Transverse colon (tissue), 4 donors: Measurements from ENCODE around the gene FLCN. TPM values are rescaled to one million over a fixed set of nuclear protein-coding genes. Genes with fewer than 3 reads are reported as not detected.
A peak's percentile ranks its signal among the peaks of the same experiment; 100 is the strongest.

Source experiments
- DNase-seq: peaks from one replicate; pipeline ENCODE4 v3.0.0-alpha.2; 2019
- H3K27ac ChIP-seq, 4 donors: fragments of 200-600 bp; sonication (generic); 2 replicates each; pipeline ENCODE4 v1.5.1; 2016 to 2018; ENCODE audit warnings: inconsistent platforms in 4 of 4
- H3K27me3 ChIP-seq: fragments of 200-600 bp; sonication (generic); 2 replicates; pipeline ENCODE4 v1.5.1; 2017; ENCODE audit warnings: inconsistent platforms
- H3K36me3 ChIP-seq, 4 donors: fragments of 200-600 bp; sonication (generic); 2 replicates each; pipeline ENCODE4 v1.5.1; 2017 to 2019; ENCODE audit warnings: inconsistent platforms in 4 of 4
- H3K4me1 ChIP-seq, 4 donors: fragments of 200-600 bp; sonication (generic); 2 replicates each; pipeline ENCODE4 v1.5.1; 2017 to 2020; ENCODE audit warnings: inconsistent platforms in 4 of 4
- H3K4me3 ChIP-seq, 4 donors: fragments of 200-600 bp; sonication (generic); 1 replicate in 1 of 4; 2 replicates in 3 of 4; pipeline versions ENCODE4 v1.5.1 to v1.6.1; 2017 to 2019; ENCODE audit warnings: inconsistent platforms in 4 of 4
- H3K9me3 ChIP-seq, 2 donors: fragments of 200-600 bp; sonication (generic); 2 replicates each; pipeline ENCODE4 v1.5.1; 2017 to 2019; ENCODE audit warnings: inconsistent platforms in 2 of 2
- CTCF ChIP-seq, 5 experiments: fragments of 200-600 bp in 3 of 5; fragments of 450-650 bp in 2 of 5; sonication (generic) in 3 of 5; IDR thresholded peaks; 1 replicate in 2 of 5; 2 replicates in 3 of 5; pipeline ENCODE4 v1.5.1; 2016 to 2017; ENCODE audit warnings: antibody characterized with exemption in 5 of 5, inconsistent platforms in 3 of 5, mild to moderate bottlenecking in 2 of 5, moderate library complexity in 1 of 5
- EP300 ChIP-seq: sonication (generic); formaldehyde crosslinking; IDR thresholded peaks from one replicate; pipeline ENCODE4 v1.6.1; 2017; ENCODE audit warnings: antibody characterized with exemption, low read depth
- POLR2A ChIP-seq: fragments of 450-650 bp; IDR thresholded peaks from one replicate; pipeline ENCODE4 v1.6.1; 2016; ENCODE audit warnings: antibody characterized with exemption, mild to moderate bottlenecking, moderate library complexity
- POLR2AphosphoS5 ChIP-seq, 3 donors: sonication (generic); formaldehyde crosslinking; IDR thresholded peaks; one replicate each; pipeline ENCODE4 v1.6.1; 2016; ENCODE audit warnings: antibody characterized with exemption in 3 of 3
- WGBS, 2 donors: methylation state at CpG; one replicate each; pipeline ENCODE4 v1.1.5; 2018; ENCODE audit warnings: low coverage in 1 of 2; 5-methylcytosine and 5-hydroxymethylcytosine counted together
- in situ Hi-C, 4 donors: fragments of 200-750 bp; cut with MboI; loops; one replicate each; pipeline versions ENCODE4 v1.15.0 to v1.15.1; 2017; ENCODE audit warnings: low sequenced_read_pairs in 3 of 4, low pct_ligation_motif_present in 1 of 4, low pct_unique_long_range_greater_than_20kb in 1 of 4
- intact Hi-C: fragments of 100-400 bp; cut with DNase I; formaldehyde crosslinking; loops from one replicate; pipeline ENCODE4 v1.15.1; 2023; ENCODE audit warnings: low total_unique reads
- total RNA-seq, 4 donors: library from RNA; depleted of rRNA; stranded (reverse); fragments of >200 nt; gene quantifications; one replicate each; pipeline ENCODE4 v1.1.0, GENCODE V29; 2016

The FLCN gene
- total RNA-seq = 100 to 1,000 TPM in 1 of 4 donors, 10 to 100 TPM in 3; 43.0 to 560 (median 81.1) TPM

- H3K9me3 ChIP-seq = no peaks in the 10 kb centered on the region
- 0 to 1% methylated on average over 23 to 47 of the region's 53 CpGs for WGBS, 2 donors
- H3K4me1 ChIP-seq = peaks cover 10 to 41% (median 16%) of the 10 kb centered on the region in 4 donors
- peak; percentile 92 for DNase-seq
- peaks cover 0 to 7% (median 0%) of the 10 kb centered on the region in 4 donors for H3K36me3 ChIP-seq
- peak in 1 of 5 experiments; percentile 35 for TF ChIP-seq CTCF (IDR thresholded peaks at IDR 0.05)
- peak; percentile 76 for TF ChIP-seq POLR2A
- TF ChIP-seq EP300 = no peak
- TF ChIP-seq POLR2AphosphoS5 (IDR thresholded peaks at IDR 0.05) = peak; percentile 86 to 92 (median 90)
- H3K27ac ChIP-seq = peak within 1 kb of the TSS; percentile 88 to 96 (median 90)
- intact Hi-C loops = loop anchor here (10.0 kb wide), 1 partner anchor 92 kb away; no protein-coding TSS in a partner anchor
- H3K4me3 ChIP-seq = peak within 1 kb of the TSS; percentile 76 to 97 (median 89)
- in situ Hi-C loops = no loop called here
- no peaks in the 10 kb centered on the region for H3K27me3 ChIP-seq
These were observed at the start of gene FLCN for GRCh38 chr17:17237026-17237799. Gene FLCN (minus strand): TSS chr17:17237168. CDS start chr17:17228137, 9,031 bp downstream.

GRCh38 chr17:17285951-17286350, 49.0 kb upstream of the FLCN start:
- Histone ChIP-seq H3K4me3 (no peak overlapping the region), H3K36me3 (no peaks in the 10 kb centered on the region), H3K27ac (no peak overlapping the region), H3K4me1 (peaks cover 0 to 4% (median 2%) of the 10 kb centered on the region in 4 donors), H3K27me3 (no peaks in the 10 kb centered on the region), H3K9me3 (no peaks in the 10 kb centered on the region)
- intact Hi-C loops (no loop called here), in situ Hi-C loops (no loop called here)
- no peak for DNase-seq
- WGBS, 2 donors = 89 to 98% methylated on average over 5 of the region's 5 CpGs
- TF ChIP-seq EP300 (no peak), POLR2AphosphoS5 (IDR thresholded peaks at IDR 0.05) (no peak), POLR2A (no peak), CTCF (IDR thresholded peaks at IDR 0.05) (no peak)

GRCh38 chr17:17280613-17281549, 43.9 kb upstream of the FLCN start, which contains the start of gene COPS3:
Gene COPS3 (minus strand): TSS chr17:17281246. CDS start chr17:17281186, 60 bp downstream.
- no peaks in the 10 kb centered on the region for H3K27me3 ChIP-seq
- intact Hi-C loops = no loop called here

More at GRCh38 chr17:17280613-17281549, 43.9 kb upstream of the FLCN start, which contains the start of gene COPS3:
- 0% methylated on average over 49 of the region's 80 CpGs; no CpG with 5 or more reads in 1 of the 2 donors for WGBS, 2 donors
- H3K4me3 ChIP-seq = peak within 1 kb of the TSS; percentile 84 to 99 (median 90)
- peak; percentile 98 for DNase-seq
- in situ Hi-C loops = no loop called here
- peak; percentile 63 to 91 (median 87) for TF ChIP-seq POLR2AphosphoS5 (IDR thresholded peaks at IDR 0.05)
- TF ChIP-seq POLR2A = peak; percentile 74
- TF ChIP-seq EP300 = no peak
- TF ChIP-seq CTCF (IDR thresholded peaks at IDR 0.05) = no peak
- H3K36me3 ChIP-seq = peaks cover 0 to under 1% (median 0%) of the 10 kb centered on the region in 4 donors
- H3K9me3 ChIP-seq = no peaks in the 10 kb centered on the region
- H3K4me1 ChIP-seq = peaks cover 12 to 41% (median 15%) of the 10 kb centered on the region in 4 donors
- H3K27ac ChIP-seq = peak within 1 kb of the TSS; percentile 97 to 99 (median 98)
